HG02623 (cell line): Measurements from ENCODE around the gene DRC1.

ENCODE experiments used
- ATAC-seq: cut with Tn5 transposase; IDR thresholded peaks from one replicate; pipeline ENCODE4 v1.9.1; 2021; ENCODE audit warnings: moderate library complexity; ENCODE audit not compliant: unreplicated experiment

Gene DRC1

GRCh38 chr2:26396734-26397298, 4.9 kb upstream of the DRC1 start:
- ATAC-seq: no peak

DNA sequence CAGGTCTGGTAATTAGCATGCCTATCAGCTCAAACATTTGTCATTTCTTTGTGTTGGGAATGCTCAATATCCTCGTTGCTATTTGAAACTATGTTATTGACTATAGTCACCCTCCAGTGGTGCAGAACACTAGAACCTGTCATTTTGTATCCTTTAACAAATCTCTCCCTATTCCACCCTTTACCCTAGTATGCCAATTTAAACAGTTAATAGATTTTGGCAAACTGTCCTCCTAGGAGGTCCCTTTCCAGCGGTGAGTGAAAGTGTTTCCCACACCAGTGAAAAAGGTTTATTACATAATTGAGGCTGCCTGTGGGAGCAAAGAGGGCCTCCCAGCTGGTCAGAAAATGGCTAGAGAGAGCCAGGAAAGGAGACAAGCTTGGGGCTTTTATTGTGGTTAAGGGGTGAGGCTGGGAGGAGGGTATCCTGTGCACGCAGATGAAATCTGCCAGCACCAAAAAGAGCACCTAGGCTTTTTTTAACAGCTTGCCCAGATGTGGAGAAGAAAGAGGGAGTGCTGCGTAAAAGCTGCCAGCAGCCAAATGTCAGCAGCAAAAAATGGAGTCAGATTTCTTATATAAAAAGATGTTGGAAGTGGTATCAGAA, 1.8 kb upstream of the DRC1 start:
- no peak for ATAC-seq

GRCh38 chr2:26400723-26401122, 997 bp upstream of the DRC1 start:
- ATAC-seq: no peak

DNA sequence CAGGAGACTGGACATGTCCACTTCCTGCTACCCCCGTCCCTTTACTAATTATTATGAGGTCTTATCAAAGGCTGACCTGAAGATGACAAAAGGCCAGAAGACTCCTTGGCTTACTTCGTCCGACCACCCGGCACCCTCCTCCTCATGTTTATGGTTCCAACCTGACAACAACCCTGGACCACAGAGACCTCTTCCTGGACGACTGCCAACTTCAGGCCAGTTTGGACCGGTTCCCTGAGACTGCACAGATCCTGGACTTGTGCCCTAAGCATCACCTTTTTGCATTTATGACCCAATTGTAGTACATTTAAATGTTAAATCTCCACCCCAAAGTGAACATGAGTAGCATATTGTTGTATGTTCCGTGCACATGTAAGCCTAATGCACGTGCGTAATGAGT, 5.8 kb downstream of the DRC1 start:
- ATAC-seq: no peak

GRCh38 chr2:26409785-26410184, 8.1 kb downstream of the DRC1 start:
- ATAC-seq: no peak

GRCh38 chr2:26410764-26411243, 9.1 kb downstream of the DRC1 start:
- no peak for ATAC-seq

- ATAC-seq: no peak
These were observed 9.7 kb downstream of the DRC1 start for GRCh38 chr2:26411419-26411818.

- peak; percentile 64 for ATAC-seq
These were observed 10.5 kb downstream of the DRC1 start for GRCh38 chr2:26412091-26412673.

DNA sequence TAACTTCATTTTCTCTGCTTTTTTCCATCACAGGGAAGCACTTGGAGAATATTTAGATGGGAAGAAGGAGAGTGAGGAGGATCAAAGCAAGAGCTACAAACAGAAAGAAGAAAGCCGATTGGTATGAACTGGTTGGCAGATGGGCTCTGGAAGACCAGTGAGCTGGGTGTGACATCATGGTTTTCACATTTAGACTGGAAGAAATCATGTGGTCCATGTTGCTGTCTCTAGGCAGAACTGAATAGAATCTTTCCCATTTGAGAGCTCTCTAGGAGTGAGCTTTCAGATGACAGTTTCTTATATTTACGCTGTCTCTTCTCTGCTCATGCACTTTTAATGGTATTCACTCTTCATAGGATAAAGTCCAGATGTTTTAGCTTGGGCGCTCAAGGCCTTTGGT, 12.6 kb downstream of the DRC1 start:
- no peak for ATAC-seq

DNA sequence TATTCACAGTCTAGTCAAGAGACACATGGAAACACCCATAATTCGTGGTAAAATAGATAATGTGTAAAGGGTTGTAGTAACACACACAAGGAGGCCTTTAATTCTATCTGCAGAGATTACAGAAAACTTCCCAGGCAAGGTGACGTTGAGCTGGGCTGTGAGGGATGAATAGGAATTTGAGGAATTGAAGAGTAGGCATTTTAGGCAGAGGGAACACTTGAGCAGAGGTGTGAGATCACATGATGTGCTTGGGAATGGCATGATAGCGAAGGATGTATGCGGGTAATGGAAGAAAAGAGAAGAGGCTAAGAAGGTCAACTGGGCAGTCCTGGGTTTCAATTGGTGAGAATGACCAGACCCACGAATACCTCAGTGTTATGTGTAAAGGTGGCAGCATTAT, 20.2 kb downstream of the DRC1 start:
- ATAC-seq: no peak

DNA sequence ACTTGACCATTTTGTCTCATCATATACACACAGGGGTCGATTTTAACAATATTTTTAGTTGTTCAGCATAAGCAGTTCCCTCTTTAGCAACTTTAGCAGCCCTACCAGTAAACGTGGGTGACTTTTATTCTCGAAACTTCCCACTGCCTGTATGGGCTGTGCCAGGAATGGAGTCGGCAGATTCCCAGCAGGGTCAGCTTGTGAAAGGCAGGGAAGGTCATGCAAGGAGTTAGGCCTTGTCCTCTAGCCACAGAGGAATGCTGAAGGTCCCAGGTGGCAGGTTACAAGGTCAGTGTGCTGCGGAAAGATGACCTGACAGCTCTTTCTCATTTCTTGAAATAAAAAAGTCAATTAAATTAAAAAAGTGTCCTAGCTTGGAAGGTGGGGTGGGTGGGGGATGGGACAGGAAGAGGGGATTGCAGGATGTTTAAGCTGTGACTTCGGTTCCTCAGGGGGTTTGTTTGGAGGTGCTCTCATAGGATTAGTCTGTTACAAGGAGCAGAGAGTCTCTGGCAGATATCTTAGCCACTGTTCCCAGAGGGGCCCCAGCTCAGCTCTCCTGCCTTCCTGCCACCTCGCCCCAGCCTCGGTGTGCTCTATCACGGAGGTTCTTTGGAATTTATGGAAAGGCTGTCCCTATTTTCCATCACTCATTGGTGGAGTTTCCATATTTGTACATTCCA, 21.4 kb downstream of the DRC1 start:
- ATAC-seq: no peak

- no peak for ATAC-seq
These were observed 22.0 kb downstream of the DRC1 start for GRCh38 chr2:26423750-26424149.

DNA sequence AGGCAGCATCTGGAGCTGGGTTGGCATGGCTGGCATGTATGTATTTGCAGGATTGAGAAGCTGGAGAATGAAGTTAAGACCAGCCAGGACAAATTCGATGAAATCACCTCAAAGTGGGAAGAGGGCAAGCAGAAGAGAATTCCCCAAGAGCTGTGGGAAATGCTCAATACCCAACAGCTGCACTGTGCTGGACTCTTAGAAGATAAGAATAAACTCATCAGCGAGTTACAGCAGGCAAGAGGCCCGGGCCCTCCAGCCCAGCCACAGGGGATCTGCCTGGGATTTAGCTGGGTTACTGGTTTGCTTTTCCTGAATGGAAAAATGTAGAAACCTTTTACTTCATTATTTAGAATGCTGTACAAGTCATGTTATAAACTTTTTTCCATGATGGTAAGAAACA, 22.5 kb downstream of the DRC1 start:
- no peak for ATAC-seq

GRCh38 chr2:26428846-26429245, 27.1 kb downstream of the DRC1 start:
- ATAC-seq: no peak

DNA sequence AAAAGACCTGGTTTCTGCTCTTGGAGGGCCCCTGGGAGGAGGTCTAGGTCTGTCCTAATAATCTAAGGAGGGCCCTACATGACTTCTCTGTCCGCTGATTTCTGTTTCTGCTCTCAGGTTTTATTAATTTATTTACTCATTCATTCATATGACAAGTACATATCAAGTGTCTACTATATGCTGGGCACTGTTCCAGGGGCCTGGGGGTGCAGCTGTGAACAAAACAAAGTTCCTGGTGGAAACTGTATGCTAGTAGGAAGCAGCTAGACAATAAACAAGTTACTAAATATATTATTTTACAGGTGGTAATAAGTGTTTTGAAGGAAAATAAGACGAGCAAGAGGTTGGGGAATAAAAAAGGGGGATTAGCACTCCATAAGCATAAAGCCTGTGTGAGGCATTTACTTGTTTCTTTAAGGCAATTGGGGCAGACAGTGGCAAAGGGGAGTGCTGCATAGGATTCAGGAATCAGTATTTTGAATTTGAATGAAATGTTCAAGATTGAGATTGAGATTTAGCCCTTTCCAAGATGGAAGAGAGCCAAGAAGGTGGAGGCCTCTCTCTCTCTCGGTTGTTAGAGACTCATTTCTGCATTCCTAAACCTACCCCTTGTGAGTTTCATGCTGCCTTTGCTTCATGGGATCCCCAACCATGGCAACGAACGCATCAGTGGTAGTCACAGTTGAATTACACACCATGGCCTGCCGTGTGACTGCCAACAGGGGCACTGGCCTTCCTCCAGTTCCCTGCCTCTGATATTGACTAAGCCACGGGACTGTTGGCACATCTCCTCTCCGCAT, 28.3 kb downstream of the DRC1 start:
- no peak for ATAC-seq

- ATAC-seq: no peak
These were observed 29.1 kb downstream of the DRC1 start for GRCh38 chr2:26430826-26431225.

GRCh38 chr2:26432363-26432762, 30.6 kb downstream of the DRC1 start:
- no peak for ATAC-seq

DNA sequence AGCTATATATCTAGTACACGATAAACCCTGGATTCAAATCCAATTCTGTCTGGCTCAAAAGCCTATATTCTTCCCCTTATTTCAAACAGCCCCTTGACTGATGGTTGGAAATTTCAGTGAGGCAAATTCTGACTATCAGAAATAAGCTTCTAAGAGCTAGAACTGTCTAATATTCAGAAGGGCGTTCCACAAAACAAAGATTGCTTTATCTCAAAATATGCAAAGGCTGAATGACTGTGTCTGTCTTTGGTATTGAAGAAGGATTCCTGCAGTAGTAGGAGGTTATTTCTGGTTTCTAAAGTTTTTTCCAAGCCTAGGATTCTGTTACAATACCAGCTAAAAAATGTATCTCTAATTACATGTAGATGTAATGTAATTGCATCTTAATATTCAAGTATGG, 31.1 kb downstream of the DRC1 start:
- ATAC-seq: no peak

GRCh38 chr2:26435106-26435505, 33.4 kb downstream of the DRC1 start:
- ATAC-seq: no peak

DNA sequence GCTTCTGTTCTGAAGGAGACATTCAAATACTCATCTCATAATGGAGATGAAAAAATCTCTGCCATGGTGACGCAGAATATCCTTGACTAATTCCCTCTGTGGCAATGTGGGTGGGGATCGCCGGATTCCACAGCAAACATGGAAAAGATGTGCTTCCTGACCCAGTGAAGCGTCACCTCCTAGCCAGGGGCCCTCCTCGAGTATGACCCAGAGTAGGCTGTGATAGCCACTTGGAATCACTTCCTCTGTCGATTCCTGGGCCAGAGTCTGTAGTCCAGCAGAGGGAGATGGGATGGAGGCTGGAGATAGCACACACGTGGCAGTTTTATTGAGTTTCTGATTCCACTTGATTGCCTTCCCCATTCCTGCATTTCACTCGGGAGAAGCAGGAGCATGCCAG, 36.8 kb downstream of the DRC1 start:
- ATAC-seq: no peak

DNA sequence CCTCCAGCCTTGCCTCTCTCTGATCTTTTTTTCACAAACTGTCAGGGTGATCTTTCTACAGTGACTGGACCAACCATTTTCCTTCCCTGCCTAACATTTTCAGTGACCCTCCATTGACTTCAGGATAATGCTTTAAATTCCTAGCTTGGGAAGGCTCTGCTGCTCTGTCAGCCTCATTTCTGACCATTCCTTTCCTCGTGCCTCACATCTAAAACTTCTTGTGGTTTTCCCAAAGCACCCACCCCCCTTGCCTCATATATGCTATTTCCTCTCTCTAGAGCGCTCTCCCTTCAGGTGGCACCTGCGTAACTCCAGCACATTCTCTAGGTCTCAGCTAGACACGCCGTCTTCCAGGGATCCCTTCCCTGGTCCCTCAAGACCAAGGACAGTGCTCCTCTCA, 37.2 kb downstream of the DRC1 start:
- no peak for ATAC-seq
